ENCODE measurements around the gene AJM1. TPM values are rescaled to one million over a fixed set of nuclear protein-coding genes. Genes with fewer than 3 reads are reported as not detected.

AJM1 gene
- total and polyA plus RNA-seq, 5 experiments from 2014 or later = 0.05 to 1.3 (median 0.69) TPM; not detected in 1

GRCh38 chr9:136814725-136815421 lies 27.4 kb upstream of the AJM1 start:
- Mint-ChIP-seq H3K4me1 (peaks cover 15 to 50% (median 43%) of the 10 kb centered on the region in 4 donors), H3K4me3 (no peak overlapping the region), H3K27ac (peak overlapping the region in 3 of 10 donors; percentile 31 to 71 (median 48)), H3K9me3 (no peaks in the 10 kb centered on the region), H3K36me3 (peaks cover 0 to 27% (median 4%) of the 10 kb centered on the region in 3 donors), H3K27me3 (no peaks in the 10 kb centered on the region)
- ATAC-seq (no peak), DNase-seq (peak in 1 of 10 donors; percentile 24)
- POLR2A ChIA-PET = interaction anchor here (0.7 kb wide), 2 partner anchors 9 to 23 kb away, joined by 3 to 4 read pairs; no protein-coding TSS in a partner anchor

GRCh38 chr9:136815422-136815782 lies 26.9 kb upstream of the AJM1 start:
- Mint-ChIP-seq H3K4me1 (peaks cover 12 to 45% (median 38%) of the 10 kb centered on the region in 4 donors), H3K27me3 (no peaks in the 10 kb centered on the region), H3K27ac (peak overlapping the region in 1 of 10 donors; percentile 31), H3K4me3 (no peak overlapping the region), H3K36me3 (peaks cover 0 to 24% (median 4%) of the 10 kb centered on the region in 3 donors), H3K9me3 (no peaks in the 10 kb centered on the region)
- ATAC-seq (no peak), DNase-seq (peak in 1 of 10 donors; percentile 54)
- POLR2A ChIA-PET = no interaction called here

- no peaks in the 10 kb centered on the region for H3K27me3 Mint-ChIP-seq
- POLR2A ChIA-PET = interaction anchor here (0.6 to 1.5 kb wide), 4 partner anchors 21 to 200 kb away, joined by 3 to 6 read pairs (median 3); no protein-coding TSS in a partner anchor
- no peaks in the 10 kb centered on the region for H3K9me3 Mint-ChIP-seq
- H3K4me1 Mint-ChIP-seq = peaks cover 7 to 20% (median 11%) of the 10 kb centered on the region in 4 donors
- H3K4me3 Mint-ChIP-seq = peak overlapping the region in 5 of 10 donors; percentile 14 to 63 (median 31)
- peaks cover 0 to 24% (median 4%) of the 10 kb centered on the region in 3 donors for H3K36me3 Mint-ChIP-seq
- no peak for ATAC-seq
- peak overlapping the region in 1 of 10 donors; percentile 78 for H3K27ac Mint-ChIP-seq
- DNase-seq = peak in 1 of 10 donors; percentile 43
Observed at GRCh38 chr9:136820971-136821825, 21.1 kb upstream of the AJM1 start.

GRCh38 chr9:136821826-136822544 lies 20.3 kb upstream of the AJM1 start:
- DNase-seq (peak in 1 of 10 donors; percentile 53), ATAC-seq (no peak)
- Mint-ChIP-seq H3K9me3 (no peaks in the 10 kb centered on the region), H3K27me3 (no peaks in the 10 kb centered on the region), H3K36me3 (peaks cover 0 to 21% (median 3%) of the 10 kb centered on the region in 3 donors), H3K4me3 (peak overlapping the region in 1 of 10 donors; percentile 56), H3K27ac (no peak overlapping the region), H3K4me1 (peaks cover 6 to 17% (median 10%) of the 10 kb centered on the region in 4 donors)
- POLR2A ChIA-PET = interaction anchor here (0.6 to 1.5 kb wide), 5 partner anchors 17 to 199 kb away, joined by 3 to 6 read pairs (median 3); no protein-coding TSS in a partner anchor

GRCh38 chr9:136823136-136824046 lies 18.9 kb upstream of the AJM1 start:
- Mint-ChIP-seq H3K36me3 (peaks cover 0 to 19% (median 1%) of the 10 kb centered on the region in 3 donors), H3K27ac (no peak overlapping the region)
- no peak for ATAC-seq

GRCh38 chr9:136824496-136825225 lies 17.6 kb upstream of the AJM1 start:
- H3K4me1 Mint-ChIP-seq = peaks cover 5 to 9% (median 8%) of the 10 kb centered on the region in 4 donors
- no peak overlapping the region for H3K27ac Mint-ChIP-seq
- H3K9me3 Mint-ChIP-seq = no peaks in the 10 kb centered on the region
- H3K4me3 Mint-ChIP-seq = no peak overlapping the region
- POLR2A ChIA-PET = no interaction called here
- H3K36me3 Mint-ChIP-seq = peaks cover 0 to 22% (median 6%) of the 10 kb centered on the region in 3 donors
- H3K27me3 Mint-ChIP-seq = no peaks in the 10 kb centered on the region
- DNase-seq (peak in 1 of 10 donors; percentile 52), ATAC-seq (no peak)

More at GRCh38 chr9:136823136-136824046, 18.9 kb upstream of the AJM1 start:
- no peak overlapping the region for H3K4me3 Mint-ChIP-seq
- H3K9me3 Mint-ChIP-seq = no peaks in the 10 kb centered on the region
- H3K27me3 Mint-ChIP-seq = no peaks in the 10 kb centered on the region
- peaks cover 5 to 15% (median 10%) of the 10 kb centered on the region in 4 donors for H3K4me1 Mint-ChIP-seq
- DNase-seq = peak in 1 of 10 donors; percentile 53
- POLR2A ChIA-PET = interaction anchor here (0.6 to 1.1 kb wide), 5 partner anchors 9 to 721 kb away, joined by 3 to 6 read pairs (median 3); no protein-coding TSS in a partner anchor

GRCh38 chr9:136825295-136826187 lies 16.7 kb upstream of the AJM1 start:
- POLR2A ChIA-PET = no interaction called here
- peaks cover 0 to 26% (median 6%) of the 10 kb centered on the region in 3 donors for H3K36me3 Mint-ChIP-seq
- no peaks in the 10 kb centered on the region for H3K9me3 Mint-ChIP-seq
- no peaks in the 10 kb centered on the region for H3K27me3 Mint-ChIP-seq
- peak in 1 of 10 donors; percentile 34 for DNase-seq
- no peak for ATAC-seq
- H3K27ac Mint-ChIP-seq = no peak overlapping the region
- H3K4me1 Mint-ChIP-seq = peaks cover 5 to 8% (median 7%) of the 10 kb centered on the region in 4 donors
- H3K4me3 Mint-ChIP-seq = no peak overlapping the region

- H3K4me1 Mint-ChIP-seq = peaks cover 0 to 2% (median 1%) of the 10 kb centered on the region in 4 donors
- H3K27me3 Mint-ChIP-seq = no peaks in the 10 kb centered on the region
- H3K27ac Mint-ChIP-seq = no peak overlapping the region
- DNase-seq (peak in 1 of 10 donors; percentile 49), ATAC-seq (no peak)
- peaks cover 0 to 28% (median 6%) of the 10 kb centered on the region in 3 donors for H3K36me3 Mint-ChIP-seq
- POLR2A ChIA-PET = no interaction called here
- H3K9me3 Mint-ChIP-seq = no peaks in the 10 kb centered on the region
- no peak overlapping the region for H3K4me3 Mint-ChIP-seq
Observed at GRCh38 chr9:136826188-136826541, 16.1 kb upstream of the AJM1 start.

GRCh38 chr9:136826703-136827582 lies 15.3 kb upstream of the AJM1 start:
- Mint-ChIP-seq H3K27ac (no peak overlapping the region), H3K4me1 (peaks cover 0 to 2% (median 0%) of the 10 kb centered on the region in 4 donors), H3K27me3 (no peaks in the 10 kb centered on the region), H3K36me3 (peaks cover 0 to 33% (median 6%) of the 10 kb centered on the region in 3 donors), H3K4me3 (no peak overlapping the region), H3K9me3 (no peaks in the 10 kb centered on the region)
- DNase-seq (peak in 1 of 10 donors; percentile 52), ATAC-seq (no peak)
- POLR2A ChIA-PET = no interaction called here

Measured in naive thymus-derived CD8-positive, alpha-beta T cell (primary cell).